Mucosa of gallbladder (tissue), 1 donor: Measurements from ENCODE around the gene DUSP7. TPM values are rescaled to one million over a fixed set of nuclear protein-coding genes. Genes with fewer than 3 reads are reported as not detected.

Source experiments
- DNase-seq: peaks from one replicate; pipeline ENCODE4 v3.0.0-alpha.2; 2020; ENCODE audit warnings: low spot score
- total RNA-seq: library from RNA; stranded (reverse); gene quantifications from one replicate; pipeline ENCODE4 v1.2.1, GENCODE V29; 2021
- donor health status: DM: no; HTN: no; CAD: no.

The DUSP7 gene
- total RNA-seq, 1 donor from 2014 or later: 20.4 TPM

- DNase-seq: no peak
Measured at GRCh38 chr3:52010431-52010830, 45.9 kb downstream of the DUSP7 start.

GRCh38 chr3:52007291-52007690 lies 49.1 kb downstream of the DUSP7 start:
- DNase-seq: no peak

- no peak for DNase-seq
Measured at GRCh38 chr3:52006820-52007133, 49.6 kb downstream of the DUSP7 start.

GRCh38 chr3:52006017-52006819 lies 50.2 kb downstream of the DUSP7 start:
- DNase-seq: no peak

- DNase-seq: peak; percentile 67
Measured at GRCh38 chr3:52005571-52005986, 50.8 kb downstream of the DUSP7 start.

GRCh38 chr3:52004906-52005395 lies 51.4 kb downstream of the DUSP7 start:
- no peak for DNase-seq

GRCh38 chr3:52004163-52004787 lies 52.1 kb downstream of the DUSP7 start:
- no peak for DNase-seq

- no peak for DNase-seq
Measured at GRCh38 chr3:52002748-52003147, 53.6 kb downstream of the DUSP7 start.

GRCh38 chr3:52001443-52001974 lies 54.9 kb downstream of the DUSP7 start:
- DNase-seq: peak; percentile 77

- DNase-seq: no peak
Measured at GRCh38 chr3:51999846-52000245, 56.5 kb downstream of the DUSP7 start.

Other genes starting within 250 kb of the DUSP7 start
- gene IQCF2, start 195.0 kb downstream of the DUSP7 start, total RNA-seq: not detected
- not detected for gene IQCF5, start 181.0 kb downstream of the DUSP7 start, total RNA-seq
- not detected for gene IQCF1, start 153.2 kb downstream of the DUSP7 start, total RNA-seq
- gene RRP9, start 114.7 kb downstream of the DUSP7 start, total RNA-seq: 11.9 TPM
- gene PARP3, start 114.2 kb downstream of the DUSP7 start, total RNA-seq: 25.4 TPM
- gene GPR62, start 101.2 kb downstream of the DUSP7 start, total RNA-seq: 0.55 TPM
- gene PCBP4, start 89.1 kb downstream of the DUSP7 start, total RNA-seq: 45.1 TPM
- gene ABHD14B, start 82.5 kb downstream of the DUSP7 start, total RNA-seq: 59.1 TPM
- gene ABHD14A, start 81.5 kb downstream of the DUSP7 start, total RNA-seq: 20.8 TPM
- 47.6 TPM for gene ACY1, start 73.0 kb downstream of the DUSP7 start, total RNA-seq
- 836 TPM for gene RPL29, start 60.7 kb downstream of the DUSP7 start, total RNA-seq
- 3.4 TPM for gene POC1A, start 97.9 kb upstream of the DUSP7 start, total RNA-seq
- 62.4 TPM for gene ALAS1, start 141.6 kb upstream of the DUSP7 start, total RNA-seq
- gene TLR9, start 169.1 kb upstream of the DUSP7 start, total RNA-seq: 1.4 TPM
- 72.8 TPM for gene TWF2, start 182.6 kb upstream of the DUSP7 start, total RNA-seq
- gene PPM1M, start 189.2 kb upstream of the DUSP7 start, total RNA-seq: 33.0 TPM
- 71.0 TPM for gene WDR82, start 222.1 kb upstream of the DUSP7 start, total RNA-seq
- 53.6 TPM for gene GLYCTK, start 231.3 kb upstream of the DUSP7 start, total RNA-seq